Activated CD4-positive, alpha-beta T cell treated with anti-CD3 and anti-CD28 coated beads, Interleukin-10, Interleukin-2, amounts not matched to agents 100 ng/mL and 50 ng/mL, durations not matched to agents 16 hours and 8 hours (primary cell): Measurements from ENCODE around the gene WNK2.
"Not testable (repeated sequence)": the region's sequence is repeated elsewhere in the genome, so short reads cannot be mapped to it uniquely, and the experiment has no call there.

Source experiments
- DNase-seq: peaks from one replicate; pipeline ENCODE4 v3.0.0-alpha.2; 2020

WNK2 gene

GRCh38 chr9:93240891-93241334 lies 57.0 kb downstream of the WNK2 start:
- no peak for DNase-seq

GRCh38 chr9:93243112-93243511 lies 59.2 kb downstream of the WNK2 start:
- no peak for DNase-seq

- DNase-seq = no peak
These were observed 60.2 kb downstream of the WNK2 start for GRCh38 chr9:93244101-93244500.

- no peak for DNase-seq
These were observed 60.8 kb downstream of the WNK2 start for GRCh38 chr9:93244510-93245436.

GRCh38 chr9:93245437-93245970 lies 61.6 kb downstream of the WNK2 start:
- no peak for DNase-seq

- no peak for DNase-seq
These were observed 62.2 kb downstream of the WNK2 start for GRCh38 chr9:93246111-93246510.

- DNase-seq = no peak
These were observed 62.6 kb downstream of the WNK2 start for GRCh38 chr9:93246526-93246925.

GRCh38 chr9:93247099-93247865 lies 63.3 kb downstream of the WNK2 start:
- DNase-seq = no peak

GRCh38 chr9:93247892-93248291 lies 64.0 kb downstream of the WNK2 start:
- no peak for DNase-seq

GRCh38 chr9:93248386-93249040 lies 64.6 kb downstream of the WNK2 start:
- no peak for DNase-seq

- DNase-seq = no peak
These were observed 66.2 kb downstream of the WNK2 start for GRCh38 chr9:93250185-93250584.

GRCh38 chr9:93251309-93251708 lies 67.4 kb downstream of the WNK2 start:
- not testable (repeated sequence) for DNase-seq

GRCh38 chr9:93252116-93252780 lies 68.3 kb downstream of the WNK2 start:
- no peak for DNase-seq

- no peak for DNase-seq
These were observed 69.0 kb downstream of the WNK2 start for GRCh38 chr9:93252781-93253530.

- DNase-seq = no peak
These were observed 69.7 kb downstream of the WNK2 start for GRCh38 chr9:93253633-93254032.

GRCh38 chr9:93254061-93254481 lies 70.1 kb downstream of the WNK2 start:
- no peak for DNase-seq

- DNase-seq = no peak
These were observed 71.0 kb downstream of the WNK2 start for GRCh38 chr9:93254806-93255493.

GRCh38 chr9:93255494-93255867 lies 71.5 kb downstream of the WNK2 start:
- DNase-seq = no peak

GRCh38 chr9:93255994-93256877 lies 72.3 kb downstream of the WNK2 start:
- DNase-seq = no peak
